Ovary (tissue), 3 donors: ENCODE results near the gene SUDS3.

Source experiments
- POLR2A ChIP-seq: fragments of 450-650 bp; IDR thresholded peaks from one replicate; pipeline ENCODE4 v1.6.1; 2017; ENCODE audit warnings: antibody characterized with exemption, mild to moderate bottlenecking, moderate library complexity
- TF ChIP-seq, protein P1 (sequence below), 3 donors: fragments of 450-650 bp in 2 of 3; fragments of 200-600 bp in 1 of 3; IDR thresholded peaks; one replicate each; pipeline versions ENCODE4 v1.5.1 to v1.8.0; 2016 to 2022; ENCODE audit warnings: antibody characterized with exemption in 3 of 3, mild to moderate bottlenecking in 1 of 3
- donor health status: DM: no; HTN: no; CAD: no.

DNA sequence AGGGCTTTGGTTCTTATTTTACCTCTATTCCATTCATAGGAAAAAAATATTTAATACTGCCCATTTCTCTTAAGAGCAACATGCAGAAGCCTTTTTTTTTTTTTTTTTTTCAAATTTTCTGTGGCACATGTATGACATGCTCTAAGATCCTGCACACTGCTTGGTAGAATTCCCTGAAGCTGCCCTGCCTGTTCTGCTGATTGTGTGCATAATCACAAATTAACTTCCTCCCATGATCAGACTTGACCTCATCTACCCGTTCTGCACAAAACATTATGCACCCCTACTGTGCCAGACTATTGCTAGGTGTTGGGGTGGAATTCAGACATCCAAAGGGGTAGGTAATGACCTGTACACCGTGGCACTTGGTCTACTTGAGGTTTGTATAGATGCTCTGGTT, 22.2 kb downstream of the SUDS3 start:
- TF ChIP-seq, protein P1, sequence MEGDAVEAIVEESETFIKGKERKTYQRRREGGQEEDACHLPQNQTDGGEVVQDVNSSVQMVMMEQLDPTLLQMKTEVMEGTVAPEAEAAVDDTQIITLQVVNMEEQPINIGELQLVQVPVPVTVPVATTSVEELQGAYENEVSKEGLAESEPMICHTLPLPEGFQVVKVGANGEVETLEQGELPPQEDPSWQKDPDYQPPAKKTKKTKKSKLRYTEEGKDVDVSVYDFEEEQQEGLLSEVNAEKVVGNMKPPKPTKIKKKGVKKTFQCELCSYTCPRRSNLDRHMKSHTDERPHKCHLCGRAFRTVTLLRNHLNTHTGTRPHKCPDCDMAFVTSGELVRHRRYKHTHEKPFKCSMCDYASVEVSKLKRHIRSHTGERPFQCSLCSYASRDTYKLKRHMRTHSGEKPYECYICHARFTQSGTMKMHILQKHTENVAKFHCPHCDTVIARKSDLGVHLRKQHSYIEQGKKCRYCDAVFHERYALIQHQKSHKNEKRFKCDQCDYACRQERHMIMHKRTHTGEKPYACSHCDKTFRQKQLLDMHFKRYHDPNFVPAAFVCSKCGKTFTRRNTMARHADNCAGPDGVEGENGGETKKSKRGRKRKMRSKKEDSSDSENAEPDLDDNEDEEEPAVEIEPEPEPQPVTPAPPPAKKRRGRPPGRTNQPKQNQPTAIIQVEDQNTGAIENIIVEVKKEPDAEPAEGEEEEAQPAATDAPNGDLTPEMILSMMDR (IDR thresholded peaks at IDR 0.05): no peak
- TF ChIP-seq POLR2A: no peak
